SW 1271 (cell line): Measurements from ENCODE around the gene SEMA3F.

ENCODE experiments used
- DNase-seq, 2 experiments: peaks; one replicate each; lab custom pipeline; 2025; lab: John Stamatoyannopoulos, UW

SEMA3F gene

DNA sequence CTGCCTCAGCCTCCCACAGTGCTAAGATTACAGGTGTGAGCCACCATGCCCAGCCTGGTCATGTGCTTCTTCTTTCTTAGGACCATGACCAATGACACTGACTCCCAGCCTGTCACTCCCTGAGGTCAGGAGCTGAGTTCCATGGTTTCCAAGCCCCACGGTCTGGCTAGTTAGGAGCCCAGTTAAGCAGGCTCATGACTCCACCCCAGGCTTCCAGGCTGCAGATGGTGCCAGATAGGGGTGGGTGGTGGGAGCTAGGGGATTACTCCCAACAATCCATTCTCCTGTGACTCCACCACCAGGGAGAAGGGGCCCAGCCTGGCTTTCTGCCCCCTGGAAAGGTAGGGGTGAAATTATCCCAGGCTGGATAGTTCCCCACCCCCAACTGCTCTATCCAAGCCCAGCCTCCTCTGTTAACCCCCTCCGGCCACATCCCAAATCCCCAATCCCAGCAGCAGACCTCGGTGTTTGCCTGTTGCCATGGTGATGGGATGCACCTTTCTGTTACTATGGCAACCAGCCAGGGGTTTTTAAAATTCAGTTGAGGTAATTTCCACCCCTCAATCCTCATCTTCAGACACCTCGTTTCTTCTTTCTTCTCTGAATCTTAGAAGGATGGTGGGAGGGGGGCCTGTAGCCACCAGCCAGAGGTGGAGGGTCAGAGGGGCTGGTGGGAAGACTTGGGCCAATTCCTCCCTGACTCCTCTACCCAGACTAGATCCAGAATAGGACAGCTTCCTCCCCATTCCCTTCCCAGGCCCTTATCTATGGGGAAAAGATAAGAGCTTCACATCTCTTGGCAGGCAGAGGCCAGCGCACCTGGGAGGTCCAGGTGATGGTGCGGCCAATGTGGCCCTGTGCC, 22.5 kb upstream of the SEMA3F start:
- DNase-seq, result no peak

- DNase-seq, result no peak
These were observed 21.9 kb upstream of the SEMA3F start for GRCh38 chr3:50133283-50133615.

- no peak for DNase-seq
These were observed 20.8 kb upstream of the SEMA3F start for GRCh38 chr3:50134367-50134766.

DNA sequence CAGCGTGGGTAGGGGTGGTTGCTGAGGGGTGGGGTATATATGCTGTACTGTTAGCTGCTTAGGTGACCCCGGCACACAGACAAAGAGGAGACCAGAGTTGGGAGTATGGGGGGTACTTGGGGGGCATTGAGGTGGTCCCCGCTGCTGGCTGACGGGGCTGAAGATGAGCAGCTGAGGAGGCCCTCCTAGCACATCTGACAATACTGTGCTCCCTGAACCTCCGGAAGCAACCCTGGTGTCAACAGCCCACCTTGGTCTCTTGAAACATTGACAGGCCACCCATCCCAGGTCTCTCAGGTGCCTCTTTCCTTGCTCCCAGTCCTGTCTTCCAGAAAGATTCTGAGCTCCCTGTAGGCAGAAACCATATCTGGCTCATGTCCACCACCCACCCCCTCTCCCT, 19.2 kb upstream of the SEMA3F start:
- DNase-seq, result no peak

GRCh38 chr3:50136714-50137405, 18.3 kb upstream of the SEMA3F start:
- no peak for DNase-seq

DNA sequence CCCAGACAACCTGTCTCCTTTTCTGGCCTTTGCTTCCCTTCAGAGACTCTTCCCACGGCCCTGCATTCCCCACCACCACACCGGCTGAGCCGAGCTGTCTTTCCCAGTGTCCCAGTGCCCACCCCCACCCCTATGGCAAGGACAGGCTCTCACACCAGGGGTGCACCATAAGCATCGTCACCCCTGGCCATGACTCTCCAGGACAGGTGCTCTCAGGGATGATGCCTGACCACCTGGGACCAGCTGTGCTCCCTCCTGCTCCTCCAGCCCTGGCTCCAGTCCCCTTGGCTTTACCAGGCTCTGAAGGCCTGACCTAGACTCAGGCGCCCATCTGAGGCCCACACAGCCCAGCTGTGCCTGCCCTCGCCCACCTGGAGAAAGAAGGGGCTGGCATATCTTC, 17.6 kb upstream of the SEMA3F start:
- DNase-seq, result no peak

- no peak for DNase-seq
These were observed 16.6 kb upstream of the SEMA3F start for GRCh38 chr3:50138266-50139200.

DNA sequence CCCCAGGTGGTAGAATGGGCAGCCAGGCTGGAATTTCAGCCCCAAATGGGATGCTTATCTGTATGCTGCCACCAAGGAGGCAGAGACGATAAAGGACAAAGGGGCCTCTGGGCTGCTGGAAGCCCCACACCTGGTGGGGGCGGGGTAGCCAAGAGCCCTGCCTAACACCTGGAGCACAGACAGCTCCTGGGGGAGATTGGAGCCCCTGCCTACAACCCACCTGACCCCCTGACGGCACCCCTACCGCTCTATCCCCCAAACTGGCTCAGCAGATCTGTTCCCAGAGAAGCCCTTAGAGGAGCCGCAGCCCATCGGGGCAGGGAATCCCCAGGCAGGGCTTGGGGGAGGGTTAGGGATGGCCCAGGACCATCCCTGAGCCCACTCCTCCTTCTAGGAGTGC, 15.8 kb upstream of the SEMA3F start:
- DNase-seq, result no peak

DNA sequence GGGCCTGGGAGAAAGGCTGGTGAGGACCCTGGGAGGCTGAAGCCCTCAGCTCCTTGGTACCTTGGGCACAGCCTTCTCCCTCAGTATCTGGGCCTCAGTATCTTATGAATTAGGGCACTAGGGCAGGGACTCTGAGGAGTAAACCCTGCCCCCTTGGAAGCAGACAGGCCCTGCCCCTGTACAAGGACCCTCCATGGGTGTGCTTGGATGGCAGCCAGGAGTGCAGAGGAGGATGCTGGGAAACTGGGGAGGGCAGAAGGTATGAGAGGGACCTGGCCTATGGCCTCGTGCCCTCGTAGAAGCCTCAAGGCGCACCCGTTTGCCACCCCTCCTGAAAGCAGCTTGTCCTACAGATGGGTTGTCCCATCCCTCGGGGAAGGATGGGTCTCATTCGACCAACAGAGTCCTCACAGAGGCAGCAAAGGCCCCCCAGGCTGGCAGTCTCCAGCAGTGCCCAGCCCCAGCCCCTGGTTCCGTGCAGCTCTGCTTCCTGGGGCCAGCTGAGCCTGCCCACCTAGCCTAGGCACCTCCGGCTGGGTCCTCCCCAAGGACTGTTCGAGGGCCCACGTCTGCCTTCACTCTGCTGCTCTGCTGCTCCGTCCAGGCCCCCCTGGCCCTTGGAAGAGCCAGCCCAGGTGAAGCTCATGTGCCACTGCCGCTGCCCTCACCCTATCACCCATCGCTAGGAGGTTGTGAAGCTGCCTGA, 15.3 kb upstream of the SEMA3F start:
- no peak for DNase-seq

GRCh38 chr3:50140990-50141389, 14.1 kb upstream of the SEMA3F start:
- DNase-seq, result no peak

DNA sequence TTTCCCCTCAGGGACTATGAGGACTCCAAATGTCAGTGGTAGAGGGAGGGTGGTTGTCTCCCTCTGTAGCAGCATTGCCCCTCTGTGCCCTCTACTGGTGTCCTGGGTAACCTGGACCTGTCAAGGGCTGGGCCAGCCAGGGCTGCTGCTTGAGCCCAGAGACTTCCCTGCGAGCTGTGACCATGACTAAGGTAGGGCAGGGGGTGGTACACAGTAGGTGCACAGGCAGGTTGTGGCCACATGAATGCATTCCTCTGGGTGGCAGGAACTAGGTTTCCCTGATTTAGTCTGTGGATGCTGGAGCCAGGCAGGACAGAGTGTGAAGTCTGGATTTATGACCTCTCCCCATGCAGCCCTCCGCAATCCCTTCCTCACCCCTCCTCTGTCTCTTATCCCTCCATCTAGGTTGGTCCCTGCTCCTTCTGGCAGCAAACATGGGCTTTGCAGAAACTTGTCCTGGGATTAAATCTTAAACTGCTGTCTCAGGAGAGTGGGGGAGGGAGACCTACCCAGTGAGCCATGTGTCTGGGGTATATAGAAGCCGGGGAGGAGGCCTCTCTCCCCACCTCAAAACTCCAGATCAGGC, 8.7 kb upstream of the SEMA3F start:
- no peak for DNase-seq

DNA sequence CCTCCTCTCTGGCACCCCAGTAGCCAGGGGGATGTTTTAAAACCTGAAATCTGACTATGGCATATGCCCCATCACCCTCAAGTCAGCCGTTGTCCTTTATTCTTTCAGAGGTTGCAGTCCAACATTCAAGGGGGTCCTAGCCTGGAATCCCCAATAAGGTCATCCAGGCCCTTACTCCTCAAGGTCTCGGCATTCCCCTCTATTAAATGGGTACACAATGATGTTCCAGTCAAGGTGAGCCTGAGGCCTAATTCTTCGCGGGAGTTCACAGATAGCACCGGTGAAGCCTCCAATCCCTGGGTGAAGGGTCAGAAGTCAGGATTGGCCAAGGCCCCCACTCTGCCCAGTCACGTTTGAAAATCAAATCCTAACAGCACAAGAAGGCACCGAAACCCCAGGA, 8.1 kb upstream of the SEMA3F start:
- DNase-seq, result no peak

- no peak for DNase-seq
These were observed 7.7 kb upstream of the SEMA3F start for GRCh38 chr3:50147447-50147846.

DNA sequence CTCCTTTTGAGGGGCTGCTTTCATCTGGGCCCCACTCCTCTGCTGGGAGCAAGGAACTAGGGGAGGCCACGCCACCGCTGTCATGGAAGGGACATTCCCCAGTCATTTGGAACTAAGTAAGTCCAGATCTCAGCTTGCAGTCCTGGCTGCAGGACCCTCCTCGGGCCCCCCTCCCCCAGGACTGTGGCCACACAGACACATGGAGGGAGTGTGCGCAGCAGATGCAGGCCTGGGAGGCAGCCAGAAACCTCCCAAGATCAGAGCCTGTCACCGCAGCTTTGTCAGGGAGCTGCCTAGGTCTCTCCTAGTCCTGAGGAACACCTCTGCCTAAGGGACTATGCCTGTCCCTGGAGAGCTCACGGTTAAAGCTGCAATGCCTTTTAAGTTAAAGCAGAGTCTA, 7.3 kb upstream of the SEMA3F start:
- DNase-seq, result no peak

DNA sequence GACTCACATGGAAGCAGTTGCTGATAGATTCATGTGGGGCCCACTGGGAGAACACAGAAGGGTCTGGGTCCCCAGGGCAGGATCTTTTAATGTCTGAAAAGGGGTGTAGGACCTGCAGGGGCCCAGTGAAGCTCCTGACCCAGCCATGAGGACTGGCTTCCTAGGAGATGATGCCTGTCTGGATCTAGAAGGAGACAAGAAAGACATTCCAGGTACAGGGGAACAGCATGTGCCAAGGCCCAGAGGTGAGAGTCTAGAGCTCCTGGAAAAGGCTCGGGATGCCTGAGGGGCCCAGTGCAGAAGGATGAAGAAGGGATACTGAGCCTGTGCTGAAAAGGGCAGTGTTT, 4.7 kb upstream of the SEMA3F start:
- DNase-seq, result no peak

DNA sequence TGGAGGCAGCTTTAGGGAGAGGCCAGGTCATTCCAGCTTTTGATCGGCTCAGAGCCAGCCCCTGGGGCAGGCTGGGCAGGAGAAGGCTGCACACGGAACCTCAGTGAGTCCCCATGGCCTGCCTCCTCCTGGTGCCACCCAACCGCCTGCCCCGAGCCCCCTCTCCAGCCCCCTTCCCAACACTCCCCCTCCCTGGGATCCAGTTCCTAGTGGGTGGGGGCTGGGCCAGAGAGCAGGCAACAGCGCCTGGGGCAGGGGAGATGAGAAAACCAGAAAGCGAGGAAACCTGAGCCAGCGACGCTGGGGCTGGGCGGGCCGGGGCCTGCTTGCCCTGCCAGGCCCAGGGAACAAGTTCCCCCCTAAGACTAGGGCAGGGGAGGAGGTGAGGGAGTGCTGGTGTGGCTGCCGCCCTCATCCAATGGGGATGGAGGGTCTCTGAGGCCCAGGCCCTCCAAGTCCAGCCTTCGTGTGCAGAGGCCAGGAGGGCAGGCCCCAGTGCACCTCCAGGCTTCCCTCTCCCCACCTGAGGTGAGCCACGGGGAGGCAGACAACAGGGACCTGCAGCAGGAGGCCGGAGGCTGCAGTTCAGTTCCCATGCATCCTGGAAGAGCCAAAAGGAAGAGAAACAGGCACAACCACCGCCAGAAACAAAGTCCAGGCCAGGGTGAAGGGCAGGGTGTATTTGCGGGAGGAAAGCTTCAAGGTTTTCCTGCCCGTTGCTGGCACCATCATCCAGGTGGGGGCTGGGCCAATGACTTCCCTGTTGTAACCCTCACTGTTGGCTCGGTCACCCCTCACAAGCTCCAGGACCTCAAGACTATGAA, 4.0 kb upstream of the SEMA3F start:
- DNase-seq, result no peak

- DNase-seq, result no peak
These were observed 3.4 kb upstream of the SEMA3F start for GRCh38 chr3:50151728-50152127.

GRCh38 chr3:50153782-50154475, 1.2 kb upstream of the SEMA3F start:
- no peak for DNase-seq

DNA sequence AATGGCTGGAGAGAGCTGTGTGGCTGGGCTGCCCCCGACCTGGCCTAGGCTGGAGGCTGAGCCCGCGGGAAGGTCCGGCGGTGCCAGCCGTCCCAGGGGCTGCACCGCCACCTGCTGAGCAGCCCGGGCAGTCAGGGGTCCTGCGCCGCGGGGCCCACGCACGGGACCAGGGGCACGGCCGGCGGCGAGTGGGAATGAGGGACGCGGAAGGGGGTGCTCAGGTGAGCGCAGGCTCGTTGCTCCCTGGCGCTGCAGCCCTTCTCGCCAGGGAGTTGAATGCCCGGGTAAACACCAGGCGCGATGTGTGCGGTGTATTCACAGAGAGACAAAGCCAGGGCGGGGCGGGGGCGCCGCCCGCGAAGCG, 666 bp upstream of the SEMA3F start:
- no peak for DNase-seq

DNA sequence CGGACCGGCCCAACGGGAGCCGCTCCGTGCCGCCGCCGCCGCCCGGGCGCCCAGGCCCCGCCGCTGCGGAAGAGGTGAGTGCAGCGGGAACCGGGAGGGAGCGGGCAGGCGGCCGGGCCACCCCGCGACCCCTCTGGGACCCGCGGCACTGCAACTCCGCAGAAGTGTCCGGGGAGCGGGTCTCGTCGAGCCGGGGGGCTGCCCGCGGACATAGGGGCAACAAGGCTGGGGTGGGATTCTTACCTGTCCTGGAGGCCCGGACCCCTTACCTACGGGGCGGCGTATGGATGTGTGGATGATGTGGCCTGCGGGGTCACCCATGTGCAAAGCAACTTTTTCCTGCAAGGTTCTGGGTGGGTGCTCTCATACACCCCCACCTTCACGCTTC, 361 bp downstream of the SEMA3F start:
- DNase-seq, result no peak
